Anterior cingulate cortex (tissue), 58 donors: ENCODE measurements around the gene PPIF.
"Not testable (repeated sequence)": the region's sequence is repeated elsewhere in the genome, so short reads cannot be mapped to it uniquely, and the experiment has no call there.

Experiments
- DNase-seq, 58 donors: peaks; one replicate each; lab custom pipeline; 2025; lab: John Stamatoyannopoulos, UW

Gene PPIF

DNA sequence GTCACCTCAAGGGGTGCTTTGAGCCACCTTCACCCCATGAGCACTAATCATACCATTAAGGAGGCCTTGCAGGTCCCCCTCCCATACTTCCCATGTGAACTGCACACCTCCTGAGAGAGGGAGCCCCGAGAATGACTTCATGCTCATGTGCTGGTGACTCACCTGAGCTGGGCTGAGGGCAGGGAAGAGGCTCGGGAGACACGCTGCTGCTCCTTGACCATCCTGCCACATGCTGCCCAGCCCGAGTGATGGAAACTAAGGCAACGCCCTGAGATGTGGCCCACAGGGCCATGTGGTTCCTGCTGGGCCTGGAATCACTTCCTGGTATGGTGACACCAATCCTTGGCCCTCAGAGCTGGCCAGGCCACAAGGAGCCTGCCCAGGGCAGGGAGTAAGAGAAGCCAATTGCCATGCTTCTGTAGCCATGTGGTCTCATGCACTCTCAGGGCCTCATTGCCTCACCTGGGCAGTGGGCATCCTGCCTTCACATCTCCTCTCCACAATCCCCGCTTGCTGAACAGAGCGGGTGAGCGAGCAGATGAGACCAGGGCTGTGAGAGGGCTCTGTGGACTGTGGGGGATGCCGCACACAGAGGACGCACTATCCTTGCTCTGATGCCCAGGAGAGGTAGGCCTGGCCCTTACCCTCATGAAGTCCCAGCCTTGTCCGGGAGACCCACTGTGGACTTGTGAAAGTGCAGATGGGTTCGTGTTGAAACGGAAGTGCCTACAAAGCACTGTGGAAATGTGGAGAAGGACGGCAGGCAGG, 18.3 kb upstream of the PPIF start:
- no peak for DNase-seq

DNA sequence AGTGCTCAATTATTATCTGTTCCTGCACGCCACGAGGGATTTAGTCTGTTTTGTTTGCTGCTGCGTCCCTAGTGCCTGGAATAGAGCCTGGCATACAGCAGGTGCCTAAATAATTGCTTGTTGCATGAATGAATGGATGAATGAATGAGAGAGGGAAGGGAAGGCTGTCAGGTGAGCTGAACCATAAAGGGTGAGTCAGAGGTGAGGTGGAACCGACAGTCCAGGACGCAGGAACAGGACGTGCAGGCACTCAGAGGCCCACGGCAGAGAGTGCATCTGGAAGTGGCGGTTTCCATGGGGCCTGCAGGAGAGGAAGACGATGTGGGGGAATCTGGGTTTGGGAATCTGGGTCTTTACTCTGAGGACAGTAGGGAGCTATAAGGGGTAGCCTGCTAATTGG, 17.7 kb upstream of the PPIF start:
- DNase-seq, result no peak

DNA sequence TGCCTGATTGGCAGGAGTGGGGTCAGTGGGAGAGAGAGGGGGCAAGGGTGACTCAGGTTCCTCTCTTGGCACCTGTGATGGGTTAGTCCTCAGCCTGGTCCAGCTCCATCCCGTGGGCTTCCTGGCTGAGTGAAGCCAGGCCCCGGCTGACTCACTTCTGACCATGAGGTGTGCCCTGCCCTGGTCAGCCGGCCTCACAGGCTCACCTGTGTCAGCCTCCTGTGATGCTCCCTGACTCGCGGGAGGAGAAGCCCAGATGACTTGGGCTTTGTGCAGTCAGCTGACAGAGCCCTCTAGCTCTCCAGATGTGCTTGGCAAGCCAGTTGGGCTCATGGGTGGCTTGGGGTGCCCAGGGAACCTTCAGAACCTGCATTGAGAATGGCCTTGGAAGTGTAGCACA, 16.0 kb upstream of the PPIF start:
- no peak for DNase-seq

DNA sequence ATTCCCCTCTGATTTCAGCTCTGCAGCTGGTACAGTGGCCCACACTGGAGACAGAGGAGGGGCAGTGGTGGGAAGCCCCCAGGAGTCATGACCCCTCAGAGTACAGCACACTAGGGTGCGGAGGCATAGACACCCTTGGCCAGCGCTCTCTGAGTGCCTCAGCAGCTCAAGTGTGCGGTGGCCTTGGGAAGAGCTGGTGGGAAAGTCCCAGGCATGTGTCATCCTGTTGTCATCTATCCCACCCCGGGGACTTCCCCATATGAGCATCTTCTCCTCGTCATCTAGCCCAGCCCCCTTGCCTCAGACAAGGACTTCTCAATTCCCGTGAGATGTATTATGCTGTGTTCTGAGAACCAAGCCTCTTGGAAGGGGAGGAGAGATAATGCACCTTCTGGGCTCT, 15.6 kb upstream of the PPIF start:
- no peak for DNase-seq

DNA sequence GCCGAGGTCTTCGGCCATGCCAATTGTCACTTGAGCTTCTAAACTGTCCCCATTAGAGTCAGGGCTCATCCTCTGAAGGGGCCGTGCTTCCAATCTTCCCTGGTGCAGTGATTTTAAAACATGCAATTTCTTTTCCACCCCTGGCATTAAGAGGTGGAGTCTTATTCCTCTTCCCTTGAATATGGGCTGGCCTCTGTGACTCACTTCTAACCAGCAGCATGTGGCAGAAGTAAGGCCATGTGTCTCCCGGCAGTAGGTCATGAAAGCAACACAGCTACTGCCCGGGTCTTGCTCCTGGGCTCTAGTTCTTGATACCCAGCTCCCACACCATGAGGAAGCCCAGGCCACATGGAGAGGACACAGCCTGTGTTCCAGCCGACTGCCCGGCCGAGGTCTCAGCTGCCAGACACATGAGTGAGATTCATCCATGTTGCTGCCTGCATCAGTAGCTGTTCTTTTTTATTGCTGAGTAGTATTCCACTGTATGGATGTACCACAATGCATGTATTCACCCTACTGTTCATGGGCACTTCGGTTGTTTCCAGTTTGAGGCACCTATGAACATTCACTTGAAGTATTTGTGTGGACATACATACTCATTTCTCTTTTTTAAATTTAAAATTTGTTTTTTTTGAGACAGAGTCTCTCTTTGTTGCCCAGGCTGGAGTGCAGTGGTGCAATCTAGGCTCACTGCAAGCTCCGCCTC, 14.5 kb upstream of the PPIF start:
- not testable (repeated sequence) for DNase-seq

DNA sequence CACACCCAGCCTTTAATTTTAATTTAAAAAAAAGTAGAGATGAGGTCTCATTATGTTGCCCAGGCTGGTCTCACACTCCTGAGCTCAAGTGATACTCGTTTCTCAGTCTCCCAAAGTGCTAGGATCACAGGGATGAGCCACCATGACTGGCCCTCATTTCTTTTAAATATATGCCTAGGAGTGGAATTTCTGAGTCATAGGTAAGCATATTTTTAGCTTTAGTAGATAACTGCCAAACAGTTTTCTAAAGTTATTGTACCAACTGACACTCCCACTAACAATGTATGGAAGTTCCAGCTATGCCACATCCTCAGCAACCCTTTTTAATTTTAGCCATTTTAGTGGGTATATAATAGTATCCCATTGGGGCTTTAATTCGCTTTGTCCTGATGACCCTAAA, 13.8 kb upstream of the PPIF start:
- no peak for DNase-seq

DNA sequence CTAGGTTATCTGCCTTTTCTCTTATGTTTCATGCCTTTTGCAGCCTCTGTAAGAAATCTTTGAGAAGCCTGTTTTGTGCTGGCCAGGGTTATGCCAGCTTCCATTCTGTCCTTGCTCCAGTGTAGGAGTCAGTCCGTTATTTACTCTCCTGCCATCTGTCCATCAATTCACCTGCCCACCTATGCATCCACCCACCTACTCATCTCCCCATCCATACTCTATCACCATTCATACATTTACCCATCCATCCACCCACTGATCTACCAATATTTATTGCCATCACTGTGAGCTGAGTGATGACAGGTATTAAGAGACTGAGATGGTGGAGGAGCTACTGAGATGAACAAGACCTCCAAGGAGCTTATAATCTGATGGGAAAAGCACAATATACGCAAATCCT, 12.7 kb upstream of the PPIF start:
- DNase-seq, result no peak

DNA sequence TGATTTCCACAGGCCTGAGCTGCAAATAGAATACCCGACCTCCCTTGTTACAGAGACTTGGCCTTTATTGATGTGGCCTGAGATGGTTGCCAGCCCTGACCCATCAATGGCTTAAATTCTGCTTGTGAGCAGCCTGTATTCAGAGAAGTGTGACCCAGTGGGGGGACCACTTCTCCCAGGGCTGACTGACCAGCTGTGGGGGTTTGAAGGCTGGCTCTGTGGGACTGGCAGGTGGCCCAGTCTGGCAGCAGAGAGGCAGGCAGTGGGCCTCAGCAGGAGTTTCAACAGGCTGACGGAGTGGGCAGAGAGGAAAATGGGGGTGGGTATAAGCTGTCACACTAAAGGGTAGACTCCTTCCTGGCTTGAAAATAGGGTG, 12.2 kb upstream of the PPIF start:
- DNase-seq, result peak in 55 of 58 donors; percentile 28 to 92 (median 77)

DNA sequence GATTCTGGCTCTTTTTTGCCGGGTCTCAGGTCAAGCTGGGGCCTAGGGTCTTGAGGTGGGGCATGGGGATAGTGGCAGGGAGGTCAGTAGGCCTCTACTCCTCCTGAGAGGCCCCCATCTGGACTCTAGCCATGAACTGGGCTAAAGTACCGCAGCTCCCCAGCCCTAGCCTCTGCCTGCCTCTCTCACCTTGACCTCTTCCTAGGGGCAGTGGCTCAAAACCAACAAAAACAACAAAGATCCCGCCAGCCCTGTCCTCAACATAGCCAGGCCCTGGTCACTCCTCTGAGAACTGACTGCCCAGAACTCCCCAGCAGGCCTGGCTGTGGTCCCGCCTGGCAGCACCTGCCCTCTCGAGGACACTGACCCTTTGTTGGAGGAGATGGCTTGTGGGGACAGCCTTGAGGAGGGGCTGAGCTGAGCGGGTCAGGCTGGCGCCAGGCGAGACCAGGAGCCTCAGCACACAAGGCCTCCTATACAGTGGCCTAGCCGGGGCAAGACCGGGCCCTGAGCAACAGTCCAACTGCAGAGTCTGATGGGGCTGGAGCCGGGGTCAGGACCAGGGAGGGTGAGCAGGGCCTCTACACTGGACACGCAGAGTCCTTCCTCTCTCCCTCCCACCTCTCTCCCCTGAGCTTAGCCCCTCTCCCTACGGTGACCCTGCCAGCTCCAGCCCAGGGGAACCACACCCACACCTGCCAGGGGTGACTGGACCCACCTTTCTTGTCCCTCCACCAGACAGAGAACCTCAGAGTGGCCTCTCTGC, 11.6 kb upstream of the PPIF start:
- peak in 57 of 58 donors; percentile 35 to 99 (median 91) for DNase-seq

DNA sequence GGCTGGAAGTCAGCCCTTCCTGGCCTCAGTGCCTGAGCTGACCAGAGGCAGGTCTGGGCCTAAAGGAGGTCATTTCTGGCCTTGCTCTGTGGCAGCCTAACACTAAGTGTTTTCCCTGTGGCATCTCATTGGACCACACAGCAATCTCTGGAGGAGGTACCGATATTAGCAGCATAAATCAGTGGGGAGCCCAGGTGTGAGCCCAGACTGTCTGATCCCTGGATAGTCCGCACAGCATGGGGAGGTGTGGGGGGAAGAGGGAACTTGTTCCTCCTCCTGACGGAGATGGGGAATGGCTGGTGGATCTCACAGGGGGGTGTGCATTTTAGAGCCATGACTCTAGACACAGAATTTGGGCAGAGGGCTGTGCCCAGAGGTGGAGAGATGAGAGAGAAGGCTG, 11.0 kb upstream of the PPIF start:
- DNase-seq, result no peak

DNA sequence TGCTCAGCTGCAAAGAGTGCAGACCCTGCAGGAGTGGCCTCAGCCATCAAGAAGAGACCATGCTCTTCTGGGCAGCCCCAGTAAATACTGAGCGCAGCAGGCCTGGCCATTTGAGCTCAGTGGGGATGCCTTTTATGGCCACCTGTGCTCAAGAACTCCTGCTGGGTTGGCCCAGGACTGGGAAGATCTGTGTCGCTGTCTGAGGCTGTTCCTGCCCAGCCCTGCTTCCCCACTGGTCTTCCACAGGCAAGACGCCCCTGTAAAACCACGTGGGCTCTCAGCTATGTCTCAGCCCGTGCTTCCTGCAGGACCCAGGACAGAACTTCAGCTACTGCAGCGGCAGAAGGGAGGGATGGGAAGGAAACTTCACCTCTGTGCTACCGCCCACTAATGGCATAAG, 10.5 kb upstream of the PPIF start:
- no peak for DNase-seq

DNA sequence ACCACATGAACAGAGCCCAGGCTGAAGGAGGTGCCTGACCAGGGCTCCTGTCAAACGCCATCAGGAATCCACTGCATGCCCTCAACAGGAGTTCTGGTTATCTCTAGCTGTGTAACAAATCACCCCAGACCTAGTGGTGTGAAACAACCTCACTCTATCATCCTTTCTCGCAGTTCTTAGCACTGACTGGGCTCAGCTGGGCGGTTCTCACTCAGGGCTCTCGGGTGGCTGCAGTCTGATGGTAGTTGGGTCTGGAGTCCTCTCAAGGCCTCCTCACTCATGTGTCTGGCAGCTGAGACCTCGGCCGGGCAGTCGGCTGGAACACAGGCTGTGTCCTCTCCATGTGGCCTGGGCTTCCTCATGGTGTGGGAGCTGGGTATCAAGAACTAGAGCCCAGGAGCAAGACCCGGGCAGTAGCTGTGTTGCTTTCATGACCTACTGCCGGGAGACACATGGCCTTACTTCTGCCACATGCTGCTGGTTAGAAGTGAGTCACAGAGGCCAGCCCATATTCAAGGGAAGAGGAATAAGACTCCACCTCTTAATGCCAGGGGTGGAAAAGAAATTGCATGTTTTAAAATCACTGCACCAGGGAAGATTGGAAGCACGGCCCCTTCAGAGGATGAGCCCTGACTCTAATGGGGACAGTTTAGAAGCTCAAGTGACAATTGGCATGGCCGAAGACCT, 9.3 kb upstream of the PPIF start:
- DNase-seq, result not testable (repeated sequence)

DNA sequence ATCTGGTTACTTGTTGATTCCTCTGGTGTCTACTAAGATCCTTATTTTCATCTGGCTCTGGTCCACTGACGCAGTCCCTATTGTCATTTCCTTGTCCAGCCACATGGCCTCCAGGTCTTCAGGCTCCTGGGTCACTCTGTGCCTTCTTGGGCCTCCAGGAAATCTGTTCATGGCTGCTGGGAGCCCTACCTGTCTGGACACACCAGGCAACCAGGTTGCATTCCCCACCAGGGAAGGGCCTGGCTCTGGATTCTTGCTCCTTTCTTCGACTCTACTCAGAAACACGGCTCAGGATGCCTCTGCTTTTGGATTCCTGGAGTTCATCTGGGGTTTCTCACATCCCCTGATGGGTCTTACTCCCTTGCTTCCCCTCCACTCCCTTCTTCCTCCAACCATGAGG, 8.0 kb upstream of the PPIF start:
- DNase-seq, result no peak

DNA sequence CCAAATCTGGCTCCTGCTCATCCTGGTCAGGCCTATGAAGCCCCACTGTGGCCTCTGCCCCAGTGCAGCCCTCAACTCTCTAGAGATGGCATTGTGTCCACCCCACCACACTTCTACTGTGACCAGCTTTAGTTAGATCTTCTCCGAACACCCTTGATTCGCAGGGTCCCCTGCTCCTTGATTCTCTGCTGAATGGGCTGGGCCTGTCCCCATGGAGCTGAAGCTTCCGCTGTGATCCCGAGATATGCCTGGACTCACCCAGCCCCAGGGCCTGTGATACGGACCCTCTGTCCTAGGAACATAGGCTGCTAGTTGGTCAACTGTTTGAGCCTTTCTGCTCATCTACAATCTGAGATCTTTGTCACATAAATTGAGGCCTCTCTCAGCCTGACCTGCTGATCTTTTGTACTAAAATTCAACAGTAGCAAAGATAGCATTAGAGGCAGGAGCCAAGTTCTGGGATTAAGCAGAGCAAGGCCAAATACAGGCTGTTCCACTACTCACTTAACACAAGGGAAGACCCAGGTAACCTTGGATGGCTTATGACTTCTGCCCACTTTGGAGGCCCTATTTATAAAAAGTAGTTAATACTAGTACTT, 6.5 kb upstream of the PPIF start:
- DNase-seq, result no peak

DNA sequence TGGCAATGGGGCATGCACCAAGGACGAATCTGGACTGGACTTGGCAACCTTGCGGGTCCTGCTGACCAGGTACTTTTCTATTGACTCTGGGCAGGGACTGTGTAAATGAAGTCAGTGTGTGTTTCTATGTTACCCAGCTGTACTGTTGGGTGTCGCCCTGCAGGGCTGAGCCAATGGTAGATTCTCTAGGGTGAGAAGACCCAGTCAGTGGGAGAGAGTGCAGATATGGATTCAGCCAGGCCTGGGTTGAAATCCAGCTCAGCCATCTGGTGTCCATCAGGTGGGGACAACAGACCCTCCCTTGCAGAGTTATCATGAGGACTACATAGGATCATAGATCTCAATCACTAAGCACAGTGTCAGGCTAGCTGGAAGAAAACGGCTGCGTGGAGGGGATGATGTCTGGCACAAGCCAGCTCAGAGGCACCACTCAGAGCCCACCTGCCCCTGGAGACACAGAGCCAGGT, 4.9 kb upstream of the PPIF start:
- DNase-seq, result no peak

DNA sequence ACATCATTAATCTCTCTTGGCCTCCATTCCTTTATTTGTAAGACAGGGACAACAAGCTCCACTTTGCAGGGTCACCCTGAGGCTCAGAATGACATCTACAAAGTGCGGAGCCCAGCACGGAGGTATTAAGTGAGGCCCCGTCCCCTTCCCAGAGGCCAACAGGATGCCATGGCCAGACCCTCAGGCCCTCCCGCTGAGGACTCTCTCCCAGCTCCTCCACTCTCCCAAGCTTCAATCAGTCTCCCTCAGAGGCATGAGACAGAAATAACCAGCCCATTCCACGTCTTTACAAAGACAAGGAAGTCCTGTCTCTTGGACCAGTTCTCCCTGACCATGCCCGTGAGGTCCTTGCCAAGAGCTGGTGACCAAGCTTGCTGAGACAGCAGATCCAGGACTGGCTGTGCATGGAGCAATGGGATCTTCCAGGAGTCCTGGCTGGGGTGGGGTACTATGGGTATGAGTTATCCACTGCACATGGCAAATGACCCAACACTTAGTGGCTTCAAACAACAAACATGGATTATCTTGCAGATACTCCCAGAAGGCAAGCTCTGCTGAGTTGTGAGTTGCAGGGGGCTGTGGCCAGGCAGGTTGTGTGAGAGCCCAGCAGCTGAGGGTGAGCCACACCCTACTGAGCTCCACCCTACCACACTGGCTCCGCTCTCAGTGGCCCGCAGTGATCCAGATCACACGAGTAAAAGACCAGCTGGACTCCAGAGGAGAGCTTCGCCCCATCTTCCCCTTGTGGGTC, 4.3 kb upstream of the PPIF start:
- DNase-seq, result no peak

DNA sequence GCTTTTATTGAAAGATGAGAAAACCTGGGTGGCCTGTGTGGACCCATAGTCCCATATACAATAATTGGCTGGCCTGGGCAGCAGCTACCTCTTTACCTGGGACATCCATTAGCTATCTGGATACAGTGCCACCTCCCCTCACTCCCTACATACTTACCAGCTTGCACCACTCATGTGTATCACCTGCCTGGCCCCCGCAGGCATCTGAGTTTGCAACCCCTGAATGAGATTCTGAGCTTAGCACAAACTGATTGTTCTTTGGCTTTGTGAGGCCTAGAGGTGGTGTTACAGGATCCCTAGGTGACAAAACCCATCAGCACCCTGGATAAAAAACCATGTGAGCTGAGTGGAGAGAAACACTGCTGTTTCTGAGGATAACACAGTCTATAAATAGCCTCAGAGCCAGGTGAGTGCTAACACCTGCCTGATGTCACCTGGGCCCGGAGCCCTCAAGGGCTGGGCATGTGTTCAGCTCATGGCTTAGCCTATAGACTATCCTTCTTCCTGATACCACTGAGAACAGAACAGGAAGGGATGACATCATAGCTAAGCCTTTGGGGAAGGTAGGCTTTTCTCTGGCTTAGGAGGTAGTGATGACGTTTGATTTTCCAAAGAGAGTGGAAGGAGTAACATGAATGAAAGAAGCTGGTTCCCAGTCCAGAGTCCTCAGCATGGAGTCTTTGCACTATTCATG, 2.6 kb upstream of the PPIF start:
- DNase-seq, result no peak

DNA sequence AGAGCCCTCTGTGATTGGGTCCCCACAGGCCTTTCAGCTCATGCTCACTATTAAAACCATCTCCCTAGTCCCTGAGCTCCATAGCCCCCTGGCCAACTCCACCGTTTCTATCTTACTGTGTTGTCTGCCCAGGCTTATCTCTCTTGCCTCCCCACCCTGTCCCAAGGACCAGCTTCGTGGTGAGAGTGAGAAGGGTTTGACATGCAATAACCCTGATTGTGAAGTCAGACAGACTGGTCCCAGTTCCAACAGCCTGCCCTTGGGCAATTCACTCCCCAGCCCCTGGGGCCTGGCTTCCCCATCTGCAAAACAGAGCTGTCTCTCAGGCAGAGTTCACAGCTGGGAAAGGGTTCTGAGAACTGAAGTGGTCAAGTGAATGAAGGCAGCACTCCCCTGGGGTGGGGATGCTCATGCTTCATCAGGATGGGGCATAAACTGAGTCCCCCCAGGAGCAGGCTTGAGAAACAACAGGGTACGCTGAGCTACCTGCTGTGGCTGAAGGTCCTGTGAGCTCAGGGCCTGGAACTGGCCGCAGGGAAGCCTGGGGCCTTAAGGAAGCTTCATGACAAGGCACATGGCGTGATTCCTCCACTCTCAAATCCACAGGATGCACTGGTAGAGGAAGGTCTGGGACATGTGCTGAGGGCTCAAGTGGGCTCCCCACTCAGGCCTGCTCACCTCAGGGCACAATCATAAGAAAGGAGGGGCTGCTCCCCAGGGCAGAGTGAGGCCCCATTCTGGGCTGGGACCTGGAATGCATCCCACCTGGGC, 1.8 kb upstream of the PPIF start:
- DNase-seq, result no peak
